GM19351 (cell line): ENCODE measurements around the gene RABGAP1.

Experiments
- ATAC-seq: cut with Tn5 transposase; IDR thresholded peaks from one replicate; pipeline ENCODE4 v1.9.1; 2021; ENCODE audit warnings: mild to moderate bottlenecking, moderate library complexity; ENCODE audit not compliant: unreplicated experiment

RABGAP1 gene

DNA sequence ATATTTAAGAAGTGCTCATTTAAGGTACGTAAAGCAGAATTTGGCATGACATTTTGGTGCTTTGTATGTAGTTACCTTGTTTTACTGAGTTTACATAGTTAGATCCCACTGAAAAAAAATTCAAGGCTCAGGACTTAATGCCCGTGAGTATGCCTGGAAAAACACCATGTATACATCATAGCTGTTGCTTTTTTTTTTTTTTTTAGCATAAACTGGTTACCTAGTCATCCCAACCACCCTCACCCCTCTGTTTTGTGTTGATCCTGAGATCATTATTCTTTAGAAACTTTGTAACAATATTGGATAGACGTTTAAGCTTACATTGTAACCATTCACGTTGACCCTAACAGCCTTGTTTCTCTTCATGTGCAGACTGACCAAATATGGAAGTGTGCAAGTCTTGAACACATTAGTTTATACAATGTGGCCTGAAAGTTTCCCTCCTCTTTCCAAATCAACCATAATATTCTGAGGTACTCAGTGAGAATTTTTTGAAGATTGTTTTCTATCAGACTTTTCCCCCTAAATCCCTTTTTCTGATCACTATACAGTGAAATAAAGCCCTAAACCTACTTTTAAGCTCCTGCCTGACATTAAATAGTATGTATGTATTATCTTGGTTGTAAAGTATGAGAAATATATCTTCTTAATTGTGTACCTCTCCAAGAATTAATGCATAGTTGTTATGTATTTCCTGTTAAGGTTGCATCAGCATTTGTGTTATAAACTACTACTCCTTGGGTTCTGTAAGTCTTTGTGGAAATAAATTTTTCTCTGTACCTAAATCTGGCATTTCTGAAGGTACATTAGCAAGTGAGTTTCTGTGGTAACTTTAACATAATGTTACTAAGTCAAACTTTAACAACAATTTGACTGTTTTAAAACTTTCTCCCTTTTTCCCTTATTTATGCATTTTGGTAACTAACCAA lies 4.4 kb downstream of the RABGAP1 start:
- ATAC-seq = no peak

DNA sequence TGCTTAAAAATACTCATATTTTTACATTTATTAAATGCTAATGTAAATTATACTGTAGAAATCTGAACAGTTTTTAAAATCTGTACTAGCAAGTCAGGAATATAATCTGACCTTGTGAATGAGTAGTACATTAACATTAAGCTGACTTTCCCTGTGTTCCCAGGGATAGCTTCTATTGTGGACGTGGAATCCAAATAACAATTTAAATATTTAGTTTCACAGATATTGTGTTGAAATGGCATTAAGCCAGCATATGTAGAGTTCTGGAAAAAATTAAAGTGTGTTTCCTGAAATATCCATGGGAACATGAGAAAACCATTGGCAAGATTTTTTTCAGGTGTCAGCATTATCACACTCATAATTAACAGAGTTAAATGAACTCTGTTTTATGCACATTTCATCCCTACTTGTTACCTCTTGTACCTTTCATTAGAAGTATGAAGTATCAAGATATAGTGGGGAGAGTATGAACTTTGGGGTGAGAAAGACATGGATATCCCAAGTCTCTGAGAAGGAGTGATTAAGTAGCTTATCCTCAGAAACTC lies 5.7 kb downstream of the RABGAP1 start:
- ATAC-seq = no peak

DNA sequence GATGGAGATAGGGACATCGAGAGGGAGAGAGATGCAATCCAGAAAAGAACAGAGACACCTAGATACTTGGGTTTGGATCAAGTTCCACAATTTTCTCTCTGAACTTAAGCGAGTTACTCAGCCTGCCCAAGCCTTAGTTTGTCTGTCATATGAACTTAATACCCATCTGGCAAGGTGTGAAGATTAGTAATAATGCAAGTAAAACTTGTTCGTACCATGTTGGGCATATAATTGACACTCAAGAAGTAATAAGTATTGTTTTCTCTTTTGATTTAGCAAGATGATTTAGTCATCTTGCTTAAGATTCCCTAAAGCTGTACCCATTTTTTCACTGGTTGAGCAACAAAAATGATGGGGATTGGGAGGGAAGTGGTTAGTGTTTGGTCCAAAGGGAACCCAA lies 7.5 kb downstream of the RABGAP1 start:
- no peak for ATAC-seq

DNA sequence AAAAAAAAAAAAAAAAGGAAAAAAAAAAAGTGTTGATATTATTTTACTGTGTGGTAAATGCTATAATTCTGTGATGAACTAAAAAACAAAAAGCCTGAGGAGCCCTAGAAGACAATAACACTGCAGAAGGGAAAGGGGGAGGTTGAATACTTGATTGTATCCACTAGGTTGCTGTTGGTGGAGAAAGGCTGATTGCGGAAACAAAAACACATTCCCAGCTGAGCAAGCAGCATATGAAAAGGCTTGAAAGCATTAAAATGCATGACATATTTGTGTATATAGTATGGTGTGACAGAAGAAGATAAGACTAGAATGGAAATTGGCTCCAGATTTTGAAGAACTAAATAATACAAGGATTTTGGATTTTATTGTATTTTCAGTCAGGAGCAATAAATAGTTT lies 8.9 kb downstream of the RABGAP1 start:
- no peak for ATAC-seq

DNA sequence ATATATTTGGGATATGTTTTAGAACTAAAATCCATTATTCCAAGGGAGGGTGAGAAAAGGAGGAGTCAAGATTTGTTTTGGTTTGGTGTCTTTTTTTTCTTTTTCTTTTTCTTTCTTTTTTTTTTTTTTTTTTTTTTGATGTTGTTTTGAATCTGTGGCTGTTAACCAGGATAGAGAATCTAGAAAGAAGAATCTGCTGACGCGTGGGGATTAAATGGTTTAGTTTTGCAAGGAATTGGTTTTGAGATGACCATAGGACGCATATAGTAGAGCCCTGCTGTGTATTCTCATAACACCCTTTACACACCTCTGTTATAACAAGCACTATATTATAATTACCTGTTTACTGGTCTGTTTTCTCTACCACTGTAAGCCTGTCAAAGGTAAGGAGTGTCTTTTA lies 9.4 kb downstream of the RABGAP1 start:
- no peak for ATAC-seq

DNA sequence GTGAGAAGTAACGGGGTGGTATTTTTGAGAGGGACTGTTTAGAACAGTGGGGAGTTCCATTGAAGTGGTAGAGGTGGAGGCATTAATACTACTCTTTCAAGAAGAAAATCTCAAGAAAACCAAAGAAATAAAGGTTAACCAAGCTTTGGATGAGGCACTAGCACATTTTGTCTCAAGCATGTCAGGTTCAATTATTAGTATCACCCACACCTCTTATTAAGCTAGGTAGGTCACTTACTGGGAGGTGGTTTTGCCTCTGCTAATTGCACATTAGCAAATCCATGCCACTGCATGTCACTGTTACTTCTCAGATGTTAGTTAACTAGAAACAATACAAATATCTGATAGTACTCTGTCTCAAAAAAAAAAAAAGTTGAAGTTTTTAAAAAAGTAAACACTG lies 10.2 kb downstream of the RABGAP1 start:
- ATAC-seq = no peak

DNA sequence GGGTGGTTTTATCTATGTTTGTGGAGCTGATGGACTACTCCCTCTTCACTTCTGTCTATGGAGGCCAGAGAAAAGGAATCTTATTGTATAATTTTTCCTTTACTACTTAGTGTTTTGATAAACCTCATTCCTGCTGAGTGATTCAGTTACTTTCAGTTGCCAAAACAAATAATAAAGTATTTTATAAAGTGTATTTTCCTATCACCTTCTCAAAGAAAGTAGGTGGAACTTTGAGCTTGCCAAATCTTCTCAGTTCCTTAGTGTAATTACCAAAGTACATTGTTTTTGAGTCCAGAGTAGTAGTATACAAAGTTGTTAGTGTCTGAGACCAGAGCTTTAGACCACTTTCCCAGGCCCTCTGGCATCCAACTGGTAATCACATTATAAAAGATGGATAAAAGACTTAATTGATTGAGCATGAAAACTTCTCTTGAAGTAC lies 13.5 kb downstream of the RABGAP1 start:
- ATAC-seq = no peak

DNA sequence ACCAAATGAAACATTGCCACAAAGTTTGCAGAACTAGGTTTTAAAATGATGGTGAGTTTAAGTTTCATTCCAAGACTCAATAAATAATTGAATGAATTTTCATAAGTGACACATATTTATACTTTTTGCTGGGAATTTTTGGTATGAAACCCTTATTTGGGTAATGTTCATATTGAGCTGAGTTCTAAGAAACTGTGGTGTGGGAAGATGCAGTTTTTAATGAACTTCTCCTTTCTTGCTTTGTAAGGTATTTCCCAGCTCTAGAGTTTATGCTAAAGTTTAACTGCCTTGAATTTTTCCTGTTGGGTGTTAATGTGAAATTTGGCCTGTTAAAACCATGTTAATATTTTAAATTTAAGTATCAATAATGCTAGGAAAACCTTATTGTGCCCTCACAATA lies 15.1 kb downstream of the RABGAP1 start:
- ATAC-seq = no peak

DNA sequence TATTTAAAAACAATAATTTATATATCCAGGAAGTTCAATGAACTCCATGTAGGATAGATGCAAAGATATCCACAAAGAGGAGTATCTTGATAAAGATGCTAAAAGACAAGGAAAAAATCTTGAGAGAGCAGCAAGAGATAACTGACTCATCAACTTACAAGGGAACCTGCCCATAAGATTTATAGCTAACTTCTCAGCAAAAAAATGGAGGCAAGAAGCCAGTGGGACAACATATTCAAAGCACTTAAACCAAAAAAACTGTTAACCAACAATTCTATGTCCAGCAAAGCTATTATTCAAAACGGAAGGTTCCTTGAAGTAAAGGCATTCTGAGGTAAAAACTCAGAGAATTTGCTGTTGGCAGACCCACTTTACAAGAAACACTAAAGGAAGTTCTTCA lies 20.3 kb downstream of the RABGAP1 start:
- ATAC-seq = no peak

DNA sequence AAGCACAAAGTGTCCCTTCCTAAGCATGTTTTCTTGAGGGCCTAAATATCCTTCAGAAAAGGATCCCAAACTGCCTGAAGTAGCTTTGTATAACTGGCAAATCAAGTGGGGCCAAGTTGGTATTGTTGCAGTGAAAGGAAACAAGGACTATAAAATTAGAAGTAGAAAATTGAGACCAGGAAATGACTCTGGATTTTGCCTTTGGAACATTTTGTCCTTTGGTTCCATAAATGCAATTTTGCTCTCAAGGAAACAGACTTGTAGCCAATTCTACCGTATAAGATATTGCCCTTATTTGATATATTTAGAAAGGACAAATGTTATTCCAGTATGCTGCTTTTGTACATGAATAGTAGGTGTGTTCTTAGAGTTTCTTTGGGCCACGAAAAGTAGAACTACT lies 34.4 kb downstream of the RABGAP1 start:
- ATAC-seq = no peak

DNA sequence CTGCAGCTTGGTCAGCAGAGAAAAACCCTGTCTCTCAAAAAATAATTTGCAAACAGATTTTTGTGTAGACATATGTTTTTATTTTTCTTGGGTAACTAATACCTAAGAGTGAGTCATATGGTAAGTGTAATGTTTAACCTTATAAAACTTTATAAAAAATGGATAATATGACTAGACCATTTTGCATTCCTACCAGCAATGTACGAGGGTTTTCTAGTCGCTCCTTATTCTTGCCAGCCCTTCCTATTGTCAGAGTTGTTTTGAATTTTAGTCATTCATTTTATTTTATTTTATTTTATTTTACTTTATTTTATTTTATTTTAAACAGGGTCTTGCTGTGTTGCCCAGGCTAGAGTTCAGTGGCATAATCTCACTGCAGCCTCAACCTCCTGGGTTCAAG lies 37.8 kb downstream of the RABGAP1 start:
- no peak for ATAC-seq

DNA sequence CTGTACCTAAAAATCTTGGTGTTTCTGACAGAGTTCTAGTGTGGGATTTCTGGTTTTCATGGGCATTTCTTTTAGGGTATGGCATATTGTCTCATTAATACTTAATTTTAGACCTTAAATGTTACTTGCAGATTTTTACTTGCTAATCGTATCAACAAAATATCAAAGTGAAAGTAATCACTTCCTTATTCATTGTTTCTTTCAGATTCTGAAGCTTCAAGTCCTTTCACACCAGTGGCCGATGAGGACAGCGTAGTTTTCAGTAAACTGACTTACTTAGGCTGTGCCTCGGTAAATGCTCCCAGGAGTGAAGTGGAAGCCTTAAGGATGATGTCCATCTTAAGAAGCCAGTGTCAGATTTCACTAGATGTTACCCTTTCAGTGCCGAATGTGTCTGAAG lies 45.2 kb downstream of the RABGAP1 start:
- ATAC-seq = no peak

DNA sequence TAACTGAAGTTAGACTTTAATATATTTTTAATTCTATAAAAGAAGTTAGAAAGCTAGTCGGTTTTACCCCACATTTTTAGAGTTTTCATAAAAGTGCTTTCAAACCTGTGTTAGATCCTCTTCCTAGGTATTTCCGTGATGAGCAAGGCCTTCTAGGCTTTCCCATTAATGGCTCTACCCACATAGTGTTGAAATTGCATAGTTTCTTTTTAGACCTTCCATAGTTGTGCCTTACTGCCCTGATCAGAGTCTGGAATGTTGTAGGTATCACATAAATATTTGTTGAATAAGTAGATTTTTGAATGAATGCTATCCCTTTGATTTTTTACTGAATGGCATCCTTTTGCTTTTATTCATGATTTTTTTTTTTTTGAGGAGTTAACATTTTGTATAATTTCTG lies 47.3 kb downstream of the RABGAP1 start:
- ATAC-seq = no peak

DNA sequence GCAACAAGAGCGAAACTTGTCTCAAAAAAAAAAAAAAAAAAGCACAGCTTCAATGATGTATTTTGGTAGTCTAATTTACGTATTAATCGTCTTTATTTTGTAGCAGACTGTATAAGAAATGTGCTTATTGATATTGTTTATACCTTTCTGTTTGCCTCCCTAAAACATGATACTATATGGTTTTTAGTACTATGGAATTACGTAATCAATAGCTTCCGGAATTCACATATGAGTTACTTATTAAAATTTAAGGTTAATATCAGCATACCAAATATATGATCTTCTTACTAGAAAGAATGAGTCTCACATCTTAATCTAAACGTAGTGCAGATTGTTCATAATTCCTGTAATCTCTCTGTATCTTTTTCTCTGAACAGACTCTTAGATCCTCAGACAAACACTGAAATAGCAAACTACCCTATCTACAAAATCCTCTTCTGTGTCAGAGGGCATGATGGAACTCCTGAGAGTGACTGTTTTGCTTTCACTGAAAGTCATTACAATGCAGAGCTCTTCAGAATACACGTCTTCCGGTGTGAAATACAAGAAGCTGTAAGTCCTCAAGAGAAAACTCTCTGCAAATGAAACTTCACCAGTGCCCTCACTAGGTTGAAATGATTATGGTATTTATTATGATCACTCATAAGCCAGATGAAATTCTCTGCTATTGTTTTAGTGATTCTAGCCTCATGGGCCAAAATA lies 48.3 kb downstream of the RABGAP1 start:
- peak; percentile 77 for ATAC-seq

DNA sequence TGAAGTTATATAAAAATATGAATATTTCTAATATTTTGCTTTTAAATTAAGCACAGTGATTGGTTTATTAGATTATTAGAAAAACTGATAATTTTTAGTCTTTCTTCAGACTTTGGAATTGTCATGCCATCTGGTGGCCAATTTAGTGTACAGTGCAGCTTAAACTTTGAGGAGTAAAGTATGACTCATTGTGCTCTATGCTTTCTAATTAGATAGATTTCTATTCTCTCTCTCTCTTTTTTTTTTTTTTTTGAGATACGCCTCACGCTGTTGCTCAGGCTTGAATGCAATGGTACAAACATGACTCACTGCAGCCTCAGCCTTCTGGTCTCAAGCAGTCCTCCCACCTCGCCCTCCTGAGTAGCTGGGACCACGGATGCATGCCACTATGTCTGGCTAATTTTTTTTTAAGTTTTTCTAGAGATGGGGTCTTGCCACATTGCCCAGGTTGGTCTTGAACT lies 50.6 kb downstream of the RABGAP1 start:
- ATAC-seq = no peak

DNA sequence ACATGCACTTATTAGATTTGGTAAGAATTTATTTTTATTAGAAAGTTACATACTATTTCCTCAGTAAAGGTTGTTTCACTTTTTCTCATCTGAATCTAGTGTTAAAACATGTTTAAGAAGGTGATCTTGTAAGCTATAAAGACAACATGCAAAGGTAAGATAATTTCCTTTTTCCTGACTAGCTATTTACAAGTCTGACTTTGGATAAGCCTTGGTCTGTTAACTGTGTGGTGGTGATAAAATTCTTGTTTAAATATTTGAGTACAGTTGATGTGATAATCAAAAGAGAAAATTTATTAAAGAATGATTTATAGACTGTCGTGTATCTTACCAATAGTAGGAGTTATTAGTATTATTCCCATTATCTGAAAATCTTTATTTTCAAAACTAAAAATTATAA lies 55.8 kb downstream of the RABGAP1 start:
- no peak for ATAC-seq

DNA sequence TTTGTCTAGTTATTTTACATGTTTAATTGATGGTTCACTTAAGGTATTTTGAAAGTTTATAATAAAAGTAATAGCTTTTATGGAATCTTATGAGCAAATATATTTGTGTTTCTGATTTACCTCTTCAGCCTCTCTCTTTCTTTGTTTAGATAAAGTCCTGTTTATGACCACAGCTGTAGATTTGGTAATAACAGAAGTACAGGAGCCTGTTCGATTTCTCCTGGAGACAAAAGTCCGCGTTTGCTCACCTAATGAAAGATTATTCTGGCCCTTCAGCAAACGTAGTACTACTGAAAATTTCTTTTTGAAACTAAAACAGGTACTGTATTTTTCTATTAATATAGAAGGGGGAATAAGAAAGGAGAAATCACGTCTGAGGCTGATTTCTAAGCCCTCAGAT lies 57.6 kb downstream of the RABGAP1 start:
- ATAC-seq = no peak

DNA sequence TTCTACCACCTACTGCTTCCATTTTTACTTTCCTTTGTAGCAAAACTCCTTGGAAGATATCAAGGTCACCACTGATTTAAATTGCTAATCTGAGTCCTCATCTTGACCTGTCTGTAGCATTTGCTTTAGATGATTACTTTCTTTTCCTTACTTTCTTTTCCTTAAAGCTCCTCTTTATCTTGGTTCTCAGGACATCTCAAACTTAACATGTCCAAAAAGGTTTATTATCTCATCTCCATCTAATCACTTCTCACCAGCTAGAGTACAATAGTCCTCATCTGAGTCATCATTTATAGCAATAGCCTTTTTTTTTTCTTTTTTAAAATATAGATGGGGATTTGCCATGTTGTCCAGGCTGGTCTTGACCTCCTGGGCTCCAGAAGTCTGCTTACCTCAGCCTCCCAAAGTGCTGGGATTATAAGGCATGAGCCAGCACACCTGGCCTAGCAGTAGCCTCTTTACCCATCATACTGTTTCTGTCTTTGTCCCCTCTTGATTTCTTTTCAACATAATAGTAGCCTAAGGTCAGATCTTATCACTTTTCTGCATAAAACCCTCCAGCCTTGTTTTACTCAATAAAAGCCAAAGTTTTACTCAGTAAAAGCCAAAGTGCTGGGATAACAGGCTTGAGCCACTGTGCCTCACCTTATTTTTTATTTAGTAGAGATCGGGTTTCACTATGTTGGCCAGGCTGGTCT lies 59.7 kb downstream of the RABGAP1 start:
- ATAC-seq = no peak

DNA sequence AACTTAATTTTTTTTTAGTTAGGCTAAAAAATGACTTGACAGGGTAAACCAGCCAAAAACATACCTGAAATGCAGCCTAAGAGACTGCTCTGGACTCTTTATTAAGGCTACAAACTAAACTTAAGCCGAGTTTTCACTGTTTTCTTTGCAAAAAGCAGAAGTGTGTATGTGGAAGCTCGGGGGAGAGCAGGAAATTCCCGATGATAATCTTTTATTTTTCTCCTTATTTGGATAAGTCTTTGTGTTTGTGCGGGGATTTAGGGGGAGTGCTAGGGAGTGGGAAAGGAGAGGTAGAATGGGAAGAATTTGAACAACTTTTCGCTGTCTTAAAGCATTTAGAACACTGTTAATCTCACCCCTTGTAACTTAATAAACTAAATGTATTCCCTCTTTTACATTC lies 61.9 kb downstream of the RABGAP1 start:
- no peak for ATAC-seq

DNA sequence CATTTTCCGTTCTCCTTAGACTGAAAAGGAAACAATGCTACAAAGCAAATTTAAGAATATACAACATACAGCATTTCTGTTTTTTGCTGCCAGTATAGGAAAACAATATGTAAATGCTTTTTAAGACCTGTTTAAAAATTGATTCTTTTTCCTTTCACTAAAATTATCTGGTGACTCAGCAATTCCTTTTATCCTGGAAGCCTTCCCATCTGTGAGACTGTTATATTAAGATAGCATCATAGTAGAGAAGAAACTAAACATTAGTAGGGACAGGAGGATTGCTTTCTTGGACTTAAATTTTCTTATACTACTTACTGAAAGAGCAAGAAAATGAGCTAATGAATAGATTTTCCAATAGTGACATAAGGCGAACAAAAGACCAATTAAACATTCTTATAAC lies 62.6 kb downstream of the RABGAP1 start:
- ATAC-seq = no peak

DNA sequence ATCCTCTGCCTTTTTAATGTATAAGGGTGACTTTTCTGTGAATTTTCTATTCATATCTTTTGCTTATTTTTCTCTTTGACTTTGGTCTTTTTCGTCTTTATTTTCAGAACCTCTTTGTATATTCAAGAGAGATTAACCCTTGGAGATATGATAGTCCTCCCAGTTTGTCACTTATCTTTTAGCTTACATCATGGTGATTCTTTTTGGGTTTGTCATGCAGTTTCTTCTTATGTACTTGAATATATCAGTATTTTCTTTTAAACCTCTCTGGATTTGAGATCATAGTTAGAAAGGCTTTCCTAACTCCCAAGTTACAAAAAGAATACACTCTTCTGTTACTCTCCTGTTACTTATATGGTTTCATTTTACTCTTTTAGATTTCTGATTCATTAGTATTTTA lies 65.1 kb downstream of the RABGAP1 start:
- no peak for ATAC-seq
